ENCODE results near the gene DIPK1C.

DNA sequence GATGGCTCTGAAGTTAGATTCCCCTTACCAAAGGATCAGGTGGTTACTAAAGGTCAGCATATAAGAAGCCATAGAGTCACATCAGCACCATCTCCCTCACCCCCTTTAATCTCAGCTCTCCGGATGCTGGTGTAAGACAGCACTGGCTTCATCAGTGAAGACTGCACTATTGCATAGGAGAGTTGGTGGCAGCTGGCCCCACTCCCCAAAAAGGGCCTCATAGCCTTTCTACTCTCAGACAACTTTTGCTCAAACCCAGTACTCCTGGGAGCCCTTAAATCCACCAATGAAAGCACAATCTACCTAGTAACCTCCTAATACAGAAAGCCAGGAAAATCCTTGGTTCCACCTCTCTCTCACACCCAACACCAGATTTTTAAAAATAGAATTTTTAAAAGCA, 6.9 kb upstream of the DIPK1C start:
- TF ChIP-seq CTCF (IDR thresholded peaks at IDR 0.05), result no peak
- TF ChIP-seq EZH2 (IDR thresholded peaks at IDR 0.05), result no peak

Data from neural progenitor cell (in vitro differentiated cells).